ENCODE measurements around the gene SRF. TPM values are rescaled to one million over a fixed set of nuclear protein-coding genes. Genes with fewer than 3 reads are reported as not detected.

The SRF gene
- total and polyA plus RNA-seq, 2 donors (not counting 3 experiments of a cell fraction or from before 2014, with no cell fraction given): 34.4 to 55.8 TPM

GRCh38 chr6:43172104-43173007 lies 1.3 kb downstream of the SRF start:
- Histone ChIP-seq H3K4me2 (ENCODE audit: insufficient read depth, low read length) (peak overlapping the region; percentile 79), H3K4me3 (replicated peaks in 1 of 3; ENCODE audit: insufficient read depth in 1 of 3, low read depth in 1 of 3, low read length in 3 of 3) (peak overlapping the region; percentile 7 to 90 (median 58)), H3K79me2 (ENCODE audit: control insufficient read depth, insufficient read depth, low read length) (peaks cover 40% of the 10 kb centered on the region), H3K36me3 (ENCODE audit: control insufficient read depth in 2 of 2, extremely low read depth in 1 of 2, insufficient read depth in 2 of 2, low read length in 2 of 2) (peaks cover 6 to 14% of the 10 kb centered on the region in 2 experiments), H3K9me3 (replicated peaks; ENCODE audit: control insufficient read depth, insufficient read depth, low read length) (no peaks in the 10 kb centered on the region), H3K4me1 (ENCODE audit: control insufficient read depth, extremely low read depth, insufficient read depth, low read length) (peaks cover 25% of the 10 kb centered on the region), H3K27me3 (ENCODE audit: control insufficient read depth in 2 of 2, insufficient read depth in 2 of 2, low read length in 2 of 2) (no peaks in the 10 kb centered on the region), H3K9me1 (replicated peaks; ENCODE audit: control insufficient read depth, extremely low read depth, insufficient read depth, low read length) (no peaks in the 10 kb centered on the region), H4K20me1 (replicated peaks; ENCODE audit: control insufficient read depth, extremely low read depth, insufficient read depth, low read length) (peaks cover 2% of the 10 kb centered on the region), H2AFZ (ENCODE audit: low read depth, low read length) (no peak overlapping the region), H3K27ac (ENCODE audit: insufficient read depth, low read depth, low read length) (peak overlapping the region; percentile 48), H3K9ac (replicated peaks; ENCODE audit: extremely low read depth, insufficient read depth, low read length) (peak overlapping the region; percentile 73)
- dilution Hi-C loops (cut with MboI; ENCODE audit: extremely low pct_ligation_motif_present, low sequenced_read_pairs): no loop called here
- FAIRE-seq (peak; percentile 67), DNase-seq (ENCODE audit: low read depth, low spot score) (peak; percentile 44)
- no TSS peak for BruUV-seq (replicated peaks)
- CTCF ChIA-PET: interaction anchor here (0.9 to 3.6 kb wide), 4 partner anchors 29 to 82 kb away, joined by 3 to 17 read pairs (median 4); partner anchors contain the start of gene DNPH1
- TF ChIP-seq CTCF (IDR thresholded peaks at IDR 0.05; ENCODE audit: extremely low read depth in 1 of 2, insufficient read depth in 1 of 2, low read depth in 1 of 2, low read length in 2 of 2) (no peak), POLR2A (IDR thresholded peaks at IDR 0.05; ENCODE audit: low read depth, low read length) (no peak), EZH2 (IDR thresholded peaks at IDR 0.05; ENCODE audit: borderline replicate concordance, low read depth, low read length, severe bottlenecking) (no peak)
- POLR2A ChIA-PET: interaction anchor here (0.6 kb wide), 1 partner anchor 305 kb away, joined by 4 read pairs; no protein-coding TSS in a partner anchor
- intact Hi-C loops (cut with micrococcal nuclease): loop anchor here (1.0 to 5.0 kb wide), 2 partner anchors 57 to 75 kb away; partner anchors contain the start of gene DNPH1
